ENCODE results near the gene GPR65.

The GPR65 gene

GRCh38 chr14:88005050-88005481 lies at the start of gene GPR65:
Gene GPR65 (plus strand): TSS chr14:88005135. CDS start chr14:88010848, 5,713 bp downstream.
- no peak for TF ChIP-seq CTCF (IDR thresholded peaks at IDR 0.05)

DNA sequence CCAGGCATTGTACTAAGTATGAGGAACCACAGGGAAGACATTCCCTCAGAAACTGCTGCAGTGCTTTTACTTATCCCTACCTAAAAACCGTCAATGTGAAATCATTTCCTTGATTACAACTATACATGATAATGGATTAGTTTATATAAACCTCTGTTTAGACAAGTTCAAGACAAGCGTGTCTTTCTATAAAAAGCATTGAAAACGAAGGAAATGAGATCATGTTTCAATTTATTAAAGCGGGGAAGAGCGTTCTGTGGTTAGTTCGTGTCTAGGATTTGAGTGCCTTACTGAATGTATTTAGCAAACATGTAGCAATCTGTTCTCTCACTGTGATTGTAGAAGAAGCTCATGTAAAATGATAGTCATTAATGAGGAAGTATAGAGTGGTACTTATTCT lies 49.4 kb upstream of the GPR65 start:
- TF ChIP-seq CTCF (IDR thresholded peaks at IDR 0.05), result no peak

DNA sequence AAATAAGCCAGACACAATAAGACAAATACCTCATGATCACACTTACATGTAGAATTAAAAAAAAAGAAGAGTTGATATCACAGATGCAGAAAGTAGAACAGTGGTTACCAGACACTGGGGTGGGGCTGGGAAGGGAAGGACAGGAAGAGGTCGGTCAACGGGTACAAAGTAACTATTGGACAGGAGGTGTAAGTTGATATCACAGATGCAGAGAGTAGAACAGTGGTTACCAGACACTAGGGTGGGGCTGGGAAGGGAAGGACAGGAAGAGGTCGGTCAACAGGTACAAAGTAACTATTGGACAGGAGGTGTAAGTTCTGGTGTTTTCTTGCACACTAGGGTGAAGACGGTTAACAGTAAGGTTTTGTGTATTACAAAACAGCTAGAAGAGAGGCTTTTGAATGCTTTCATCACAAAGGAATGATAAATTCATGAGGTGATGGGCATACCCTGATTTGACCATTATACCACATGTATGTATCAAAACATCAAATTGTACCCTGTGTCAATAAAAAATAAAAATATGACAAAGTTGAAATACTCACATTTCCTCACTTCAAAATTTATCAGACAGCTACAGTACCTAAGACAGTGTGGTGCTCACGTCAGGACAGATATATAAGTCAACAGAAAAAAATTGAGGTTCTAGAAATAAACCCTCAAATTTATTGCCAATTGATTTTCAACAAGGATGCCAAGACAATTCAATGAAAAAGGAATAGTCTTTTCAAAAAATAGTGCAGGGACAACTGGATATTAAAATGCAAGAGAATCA lies 44.7 kb upstream of the GPR65 start:
- TF ChIP-seq CTCF (IDR thresholded peaks at IDR 0.05), result no peak

GRCh38 chr14:87961246-87961645 lies 43.7 kb upstream of the GPR65 start:
- no peak for TF ChIP-seq CTCF (IDR thresholded peaks at IDR 0.05)

- no peak for TF ChIP-seq CTCF (IDR thresholded peaks at IDR 0.05)
Observed at GRCh38 chr14:87966816-87967215, 38.1 kb upstream of the GPR65 start.

DNA sequence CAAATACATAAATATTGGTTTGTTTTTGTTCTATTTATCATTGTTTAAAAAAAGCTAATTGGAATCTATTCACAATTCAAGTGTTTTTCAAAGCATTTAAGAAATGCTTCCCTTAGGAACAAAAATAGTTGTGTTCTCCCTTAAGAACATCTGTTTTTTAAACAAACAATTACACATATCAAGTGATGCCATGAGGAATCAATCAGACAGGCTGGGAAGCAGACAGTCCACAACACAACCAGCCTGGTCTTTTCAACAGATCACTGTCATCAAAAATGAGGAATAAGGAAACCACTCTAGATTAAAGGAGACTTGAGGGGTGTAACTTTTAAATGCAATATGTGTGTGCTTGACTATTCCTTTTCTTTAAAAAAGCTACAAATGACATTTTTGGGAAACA lies 37.4 kb upstream of the GPR65 start:
- no peak for TF ChIP-seq CTCF (IDR thresholded peaks at IDR 0.05)

- TF ChIP-seq CTCF (IDR thresholded peaks at IDR 0.05), result no peak
Observed at GRCh38 chr14:87971010-87971409, 33.9 kb upstream of the GPR65 start.

GRCh38 chr14:87975636-87976035 lies 29.3 kb upstream of the GPR65 start:
- no peak for TF ChIP-seq CTCF (IDR thresholded peaks at IDR 0.05)

Data from LNCAP (cell line).